GM13976 (cell line): ENCODE results near the gene ARFGAP3.

Source experiments
- DNase-seq: peaks from one replicate; pipeline ENCODE4 v3.0.0; 2012; ENCODE audit warnings: low spot score
- CTCF ChIP-seq: IDR thresholded peaks from 2 replicates; pipeline ENCODE4 v1.5.1; 2012; ENCODE audit warnings: borderline replicate concordance, mild to moderate bottlenecking; ENCODE audit not compliant: insufficient read depth; ENCODE audit errors: extremely low read depth, missing control alignments, control extremely low read depth
- in situ Hi-C: fragments of 300-500 bp; cut with MboI; formaldehyde crosslinking; loops from one replicate; pipeline ENCODE4 v1.12.0; 2022; ENCODE audit warnings: low sequenced_read_pairs, mixed read lengths, inconsistent platforms; ENCODE audit not compliant: unreplicated experiment

The ARFGAP3 gene

GRCh38 chr22:42819412-42820044 is 37.5 kb downstream of the ARFGAP3 start:
- in situ Hi-C loops: no loop called here

GRCh38 chr22:42817556-42817955 is 39.5 kb downstream of the ARFGAP3 start:
- DNase-seq: no peak
- in situ Hi-C loops: no loop called here
- TF ChIP-seq CTCF: no peak

More at GRCh38 chr22:42819412-42820044, 37.5 kb downstream of the ARFGAP3 start:
- no peak for DNase-seq
- TF ChIP-seq CTCF: no peak

GRCh38 chr22:42816336-42816735 is 40.7 kb downstream of the ARFGAP3 start:
- in situ Hi-C loops: no loop called here
- no peak for TF ChIP-seq CTCF
- no peak for DNase-seq

- DNase-seq: no peak
- in situ Hi-C loops: no loop called here
- no peak for TF ChIP-seq CTCF
Measured at GRCh38 chr22:42814616-42815015, 42.5 kb downstream of the ARFGAP3 start.

- no peak for TF ChIP-seq CTCF
- DNase-seq: no peak
- in situ Hi-C loops: no loop called here
Measured at GRCh38 chr22:42814215-42814614, 42.9 kb downstream of the ARFGAP3 start.

- no peak for TF ChIP-seq CTCF
- in situ Hi-C loops: no loop called here
- no peak for DNase-seq
Measured at GRCh38 chr22:42813501-42813900, 43.6 kb downstream of the ARFGAP3 start.
